Endothelial cell of umbilical vein (primary cell): Measurements from ENCODE around the gene CDCA5.

ENCODE experiments used
- CTCF ChIP-seq, 2 donors: IDR thresholded peaks; 1 replicate in 1 of 2; 2 replicates in 1 of 2; pipeline ENCODE4 v1.5.1; 2011; ENCODE audit warnings: low read length in 2 of 2, mild to moderate bottlenecking in 2 of 2, moderate library complexity in 2 of 2, control low read depth in 1 of 2, inconsistent platforms in 1 of 2, low read depth in 1 of 2; ENCODE audit not compliant: insufficient read depth in 1 of 2; ENCODE audit errors: extremely low read depth in 1 of 2
- EZH2 ChIP-seq: IDR thresholded peaks from 2 replicates; pipeline ENCODE4 v1.6.1; 2012; ENCODE audit warnings: borderline replicate concordance, low read depth, mild to moderate bottlenecking, moderate library complexity, low read length, inconsistent platforms; ENCODE audit not compliant: severe bottlenecking
- JUN ChIP-seq: IDR thresholded peaks from 2 replicates; pipeline ENCODE4 v1.6.1; 2011; ENCODE audit warnings: borderline replicate concordance, low read depth; ENCODE audit not compliant: insufficient read length, insufficient read depth
- POLR2A ChIP-seq: IDR thresholded peaks from 2 replicates; pipeline ENCODE4 v1.6.1; 2012; ENCODE audit warnings: low read depth, mild to moderate bottlenecking, control low read depth, low read length
- POLR2AphosphoS5 ChIP-seq: IDR thresholded peaks from 2 replicates; pipeline ENCODE4 v1.6.1; 2012; ENCODE audit warnings: low read depth, mild to moderate bottlenecking, control low read depth, low read length, moderate library complexity; ENCODE audit not compliant: insufficient read depth

- no peak for TF ChIP-seq POLR2AphosphoS5
- no peak for TF ChIP-seq CTCF (IDR thresholded peaks at IDR 0.05; ENCODE audit: extremely low read depth in 1 of 2, insufficient read depth in 1 of 2, low read depth in 1 of 2, low read length in 2 of 2)
- TF ChIP-seq POLR2A, result no peak
- TF ChIP-seq JUN, result no peak
- TF ChIP-seq EZH2, result no peak
Measured at GRCh38 chr11:65109231-65110198, 25.7 kb upstream of the CDCA5 start.
